Stimulated activated CD4-positive, alpha-beta T cell treated with anti-CD3 and anti-CD28 coated beads, Interleukin-12 subunit alpha, Interleukin-12 subunit beta, amount 100 ng/mL, for 48 hours (primary cell): Measurements from ENCODE around the gene SLC23A2.

Experiments
- DNase-seq, 3 donors: peaks; one replicate each; pipeline ENCODE4 v3.0.0-alpha.2; 2020; ENCODE audit warnings: low read depth in 2 of 3, low spot score in 1 of 3

Gene SLC23A2

DNA sequence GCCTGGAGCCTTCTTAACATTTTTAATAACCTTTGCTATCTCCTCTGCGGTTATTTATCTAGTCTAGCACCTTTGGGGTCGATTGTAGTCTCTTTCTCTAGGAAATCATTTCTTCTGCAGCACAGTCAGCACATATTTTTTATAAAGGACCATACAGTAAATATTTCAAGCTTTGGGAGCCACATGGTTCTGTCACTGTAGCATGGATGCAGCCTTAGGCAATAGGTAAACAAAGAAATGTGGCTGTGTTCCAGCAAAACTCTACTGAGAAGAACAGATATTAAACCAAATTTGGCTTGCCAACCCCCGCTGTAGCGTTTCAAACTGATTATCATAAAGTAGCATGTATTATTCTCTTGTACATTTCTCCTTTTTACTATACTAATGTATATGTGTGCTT, 95.7 kb downstream of the SLC23A2 start:
- DNase-seq = no peak

DNA sequence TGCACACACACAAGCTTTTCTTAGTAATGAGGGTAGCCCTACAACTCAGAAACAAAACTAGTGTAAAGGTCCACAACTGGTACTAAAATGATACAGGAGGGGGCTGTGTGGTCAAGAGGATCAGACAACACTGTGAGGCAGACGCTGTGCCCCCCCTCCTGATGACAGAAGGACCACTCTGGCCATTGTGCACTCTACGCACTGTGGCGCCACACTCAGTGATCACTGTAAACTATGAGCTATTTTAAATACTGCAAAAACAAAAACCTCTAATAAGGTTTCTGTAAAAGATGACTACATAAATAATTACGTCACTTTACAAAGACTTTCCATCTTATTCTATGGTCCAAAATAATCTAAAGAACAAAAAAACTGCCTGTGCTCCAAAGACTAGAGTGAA, 96.1 kb downstream of the SLC23A2 start:
- no peak for DNase-seq

DNA sequence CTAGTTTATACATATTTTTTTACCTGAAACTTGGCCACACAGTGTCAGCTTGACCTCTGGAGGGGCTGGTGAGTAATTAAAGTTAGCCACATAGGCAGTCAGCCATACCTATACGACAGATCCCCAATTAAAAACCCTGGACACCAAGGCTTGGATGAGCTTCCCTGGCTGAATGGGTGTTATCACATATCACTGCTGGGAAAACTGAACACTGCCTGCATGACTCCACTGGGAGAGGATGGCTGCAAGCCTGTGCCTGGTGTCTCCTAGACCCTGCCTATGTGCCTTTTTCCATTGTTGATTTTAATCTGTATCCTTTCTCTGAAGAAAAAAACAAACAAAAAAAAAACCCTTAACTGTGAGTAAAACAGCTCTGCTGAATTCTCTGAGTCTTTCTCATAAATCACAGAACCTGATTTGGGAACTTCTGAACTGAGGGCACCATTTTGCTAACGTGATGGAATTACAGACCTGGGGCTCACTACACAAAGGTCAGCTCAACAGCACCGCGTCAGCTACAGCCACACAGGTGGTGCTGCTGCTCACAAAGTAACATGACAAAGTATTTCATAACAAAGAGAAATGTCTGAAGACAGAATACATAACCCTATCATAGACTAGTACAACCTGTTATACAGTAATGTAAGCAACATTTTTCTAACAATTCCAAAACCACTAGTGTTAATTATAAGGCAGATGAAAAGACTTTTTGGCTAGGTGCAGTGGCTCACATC, 97.0 kb downstream of the SLC23A2 start:
- DNase-seq = no peak

DNA sequence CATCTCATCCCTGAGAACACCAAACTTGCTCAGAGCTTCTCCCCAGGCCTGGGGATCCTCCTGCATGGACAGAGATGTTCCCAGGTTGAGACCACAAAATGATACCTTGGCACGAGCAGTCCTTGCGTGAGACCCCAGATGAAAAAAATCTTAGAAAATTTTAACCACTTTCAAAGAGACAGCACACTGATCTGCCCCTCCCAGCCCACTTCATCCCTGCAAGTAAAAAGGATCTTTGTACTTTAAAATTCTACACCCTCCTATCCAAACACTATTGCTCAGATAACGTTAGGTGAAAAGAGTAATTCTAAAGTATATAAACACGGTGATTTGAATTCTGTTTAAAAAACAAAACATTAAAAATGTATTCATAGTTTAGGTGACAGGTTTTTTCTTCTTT, 98.5 kb downstream of the SLC23A2 start:
- no peak for DNase-seq

- DNase-seq = no peak
Measured at GRCh38 chr20:4901031-4901818, 100.1 kb downstream of the SLC23A2 start.

DNA sequence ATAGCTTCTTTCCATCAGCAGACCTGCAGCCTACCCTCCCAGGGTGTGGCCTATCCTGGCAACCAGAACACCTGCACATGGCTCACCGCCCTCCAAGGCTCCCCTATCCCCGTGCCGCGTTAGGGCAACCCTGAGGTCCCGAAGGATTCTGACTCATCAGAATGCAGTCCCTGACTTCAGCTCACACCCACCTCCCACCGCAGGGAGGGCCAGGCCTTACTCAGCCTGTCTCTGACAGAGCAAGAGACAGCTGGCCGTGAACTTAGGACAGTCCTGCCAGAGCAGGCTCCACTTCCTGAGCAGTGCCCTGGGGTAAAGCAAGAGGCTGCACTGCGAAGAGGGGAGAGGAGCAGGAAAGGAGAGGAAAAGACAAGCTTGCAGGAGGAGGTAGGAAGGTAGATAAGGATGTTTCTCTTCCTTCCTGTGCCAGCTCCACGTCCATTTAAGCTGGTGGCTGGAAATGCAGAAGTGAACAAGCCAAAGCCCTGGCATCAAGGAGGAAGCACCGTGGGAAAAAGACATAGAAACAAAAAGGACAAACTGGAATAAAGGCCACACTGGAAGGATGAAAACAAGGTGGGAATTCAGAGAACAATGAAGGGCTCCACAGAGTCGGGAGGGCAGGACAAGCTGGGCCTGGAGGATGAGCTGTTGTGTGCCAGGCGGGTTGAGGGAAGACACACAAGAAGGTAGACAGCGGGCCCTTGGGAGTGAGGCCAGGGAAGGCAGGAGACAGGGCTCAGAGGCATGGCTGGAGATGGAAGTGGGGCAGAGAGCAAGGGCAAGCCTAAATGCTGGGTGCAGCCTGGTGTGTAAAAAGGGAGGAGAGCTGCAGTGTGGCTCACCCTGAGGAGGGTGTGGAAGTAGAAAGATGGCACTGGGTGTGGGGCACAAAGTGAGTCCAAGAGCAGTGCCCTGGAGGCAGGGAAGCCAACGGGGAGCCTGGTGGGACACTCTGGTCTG, 102.7 kb downstream of the SLC23A2 start:
- DNase-seq = no peak

GRCh38 chr20:4897600-4897999, 103.7 kb downstream of the SLC23A2 start:
- DNase-seq = no peak

GRCh38 chr20:4896971-4897497, 104.3 kb downstream of the SLC23A2 start:
- no peak for DNase-seq

GRCh38 chr20:4896119-4896702, 105.1 kb downstream of the SLC23A2 start:
- no peak for DNase-seq

GRCh38 chr20:4894981-4895381, 106.3 kb downstream of the SLC23A2 start:
- no peak for DNase-seq

DNA sequence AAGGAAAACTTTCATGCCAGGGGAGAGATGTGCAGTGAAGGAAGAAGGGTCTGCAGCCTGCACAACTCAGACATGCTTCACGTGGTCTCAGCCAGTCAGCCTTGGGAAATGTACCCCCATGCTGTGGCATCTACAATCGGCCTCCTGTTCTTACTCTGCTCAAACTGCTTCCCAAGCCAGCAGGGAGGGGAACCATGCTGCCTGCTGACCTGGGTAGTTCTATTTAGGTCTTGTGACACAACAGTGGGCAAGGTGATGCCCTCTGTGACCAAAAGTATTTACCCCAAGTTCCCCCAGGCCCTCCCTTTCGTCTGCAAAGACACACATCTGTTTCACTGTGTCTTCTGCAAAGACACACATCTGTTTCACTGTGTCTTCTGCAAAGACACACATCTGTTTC, 106.9 kb downstream of the SLC23A2 start:
- DNase-seq = no peak

GRCh38 chr20:4893709-4894108, 107.6 kb downstream of the SLC23A2 start:
- no peak for DNase-seq

DNA sequence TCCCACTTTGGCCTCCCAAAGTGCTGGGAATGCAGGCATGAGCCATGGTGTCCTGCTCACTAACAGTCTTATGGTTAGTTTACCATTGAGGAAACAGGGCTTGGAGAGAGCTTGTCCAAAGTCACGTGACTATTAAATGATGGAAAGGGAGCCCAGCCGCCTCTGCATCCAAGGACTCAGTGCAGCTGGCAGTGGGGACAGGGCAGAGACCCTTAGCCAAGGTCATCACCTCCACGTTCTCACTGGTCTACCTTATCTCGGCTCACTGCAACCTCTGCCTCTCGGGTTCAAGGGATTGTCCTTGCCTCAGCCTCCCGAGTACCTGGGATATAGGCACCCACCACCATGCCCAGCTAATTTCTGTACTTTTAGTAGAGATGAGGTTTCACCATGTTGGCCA, 109.3 kb downstream of the SLC23A2 start:
- DNase-seq = no peak

- no peak for DNase-seq
Measured at GRCh38 chr20:4891190-4891763, 110.0 kb downstream of the SLC23A2 start.

- DNase-seq = no peak
Measured at GRCh38 chr20:4889446-4889845, 111.9 kb downstream of the SLC23A2 start.

GRCh38 chr20:4887586-4887985, 113.7 kb downstream of the SLC23A2 start:
- DNase-seq = no peak

DNA sequence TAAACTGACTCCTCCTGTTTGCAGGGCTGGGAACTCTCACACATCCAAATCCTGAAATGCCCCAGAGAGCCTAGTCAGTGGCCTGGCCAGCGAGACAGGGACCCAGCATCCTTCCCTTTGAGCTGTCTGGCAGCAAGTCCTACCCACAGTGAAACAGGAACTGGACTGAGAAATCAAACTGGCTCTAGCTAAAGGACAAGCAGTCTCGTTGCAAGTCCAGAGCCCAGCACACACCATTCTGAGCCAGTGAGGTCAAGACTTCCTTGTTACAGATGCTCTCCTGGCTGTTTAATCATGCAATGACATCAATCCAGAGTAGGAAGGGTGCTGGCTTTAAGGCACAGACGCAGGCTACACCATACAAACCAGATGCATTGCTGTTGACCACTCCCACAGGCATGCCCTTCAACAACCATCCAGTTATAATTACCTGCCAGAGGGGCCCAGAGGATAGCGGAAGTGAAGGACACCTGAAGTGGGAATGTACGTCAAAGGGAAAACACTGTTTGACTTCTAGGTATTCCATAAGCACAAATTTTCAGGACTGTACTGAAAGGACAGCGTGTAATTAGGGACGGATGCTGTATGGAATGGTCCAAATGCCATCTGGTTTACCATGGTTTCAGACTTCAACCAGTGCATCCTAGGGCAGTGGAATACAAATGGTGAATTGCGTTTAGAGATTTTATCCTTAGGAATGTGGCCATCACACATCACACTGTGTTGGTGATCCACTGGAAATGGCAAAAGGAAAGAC, 114.4 kb downstream of the SLC23A2 start:
- no peak for DNase-seq

- no peak for DNase-seq
Measured at GRCh38 chr20:4885877-4886276, 115.4 kb downstream of the SLC23A2 start.

DNA sequence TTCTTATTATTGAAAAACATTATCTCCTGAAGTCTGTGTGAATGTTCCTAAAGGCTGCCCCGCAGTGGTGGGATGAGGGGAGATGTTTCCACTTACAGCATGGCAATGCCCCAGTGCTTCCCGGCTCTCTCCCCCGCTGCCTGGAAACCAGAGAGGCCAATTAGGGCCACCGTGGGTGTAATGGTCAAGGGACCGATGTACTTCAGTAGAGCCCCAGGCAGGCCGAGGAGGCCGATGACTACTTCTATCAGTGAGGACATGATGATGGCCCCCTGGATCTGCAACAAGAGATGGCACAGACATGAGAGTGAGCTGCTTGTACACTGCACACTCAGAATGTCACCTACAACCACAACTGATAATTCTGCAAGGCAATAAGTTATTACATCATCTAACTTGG, 117.8 kb downstream of the SLC23A2 start:
- no peak for DNase-seq

DNA sequence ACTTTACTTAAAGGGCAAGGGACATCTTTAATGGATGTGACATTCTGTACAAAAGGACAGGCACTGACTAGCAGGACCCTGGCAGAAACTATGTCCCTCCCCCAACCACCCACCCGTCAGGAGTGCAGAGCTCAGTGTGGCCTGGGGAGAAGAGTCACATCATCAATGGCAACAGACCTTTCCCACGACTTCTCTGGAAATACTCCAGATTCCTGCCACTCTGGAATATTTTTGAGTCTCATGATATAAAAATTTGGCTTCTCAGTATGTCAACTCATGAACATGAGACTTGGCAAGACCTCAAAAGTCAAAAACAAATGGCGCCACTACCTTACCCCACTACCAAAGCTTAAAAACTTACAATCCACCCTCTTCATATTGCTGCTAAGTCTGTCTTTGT, 118.3 kb downstream of the SLC23A2 start:
- no peak for DNase-seq
